Muscle layer of colon (tissue), 2 donors: ENCODE data around the gene PYGM.
A peak's percentile ranks its signal among the peaks of the same experiment; 100 is the strongest.

Source experiments
- H3K27ac ChIP-seq: one replicate; pipeline ENCODE4 v1.7.0; 2013; ENCODE audit warnings: low read depth, mild to moderate bottlenecking, low read length, moderate library complexity
- H3K27me3 ChIP-seq, 2 donors: one replicate each; pipeline ENCODE4 v1.7.0; 2013; ENCODE audit warnings: low read length in 2 of 2, mild to moderate bottlenecking in 2 of 2; ENCODE audit not compliant: insufficient read depth in 2 of 2, control insufficient read depth in 1 of 2
- H3K36me3 ChIP-seq: one replicate; pipeline ENCODE4 v1.7.0; 2013; ENCODE audit warnings: mild to moderate bottlenecking, low read length; ENCODE audit not compliant: insufficient read depth
- H3K4me1 ChIP-seq: one replicate; pipeline ENCODE4 v1.7.0; 2013; ENCODE audit warnings: mild to moderate bottlenecking, low read length; ENCODE audit not compliant: insufficient read depth
- H3K4me3 ChIP-seq, 2 donors: one replicate each; pipeline ENCODE4 v1.7.0; 2013; ENCODE audit warnings: low read length in 2 of 2, low read depth in 1 of 2, mild to moderate bottlenecking in 1 of 2, moderate library complexity in 1 of 2
- H3K9ac ChIP-seq: one replicate; pipeline ENCODE4 v1.7.0; 2013; ENCODE audit warnings: low read length
- H3K9me3 ChIP-seq: one replicate; pipeline ENCODE4 v1.7.0; 2013; ENCODE audit warnings: mild to moderate bottlenecking, low read length
- donor health status: abdominal sarcoma.
- donor health status: Adenocarcinoma of cecum.

PYGM gene

DNA sequence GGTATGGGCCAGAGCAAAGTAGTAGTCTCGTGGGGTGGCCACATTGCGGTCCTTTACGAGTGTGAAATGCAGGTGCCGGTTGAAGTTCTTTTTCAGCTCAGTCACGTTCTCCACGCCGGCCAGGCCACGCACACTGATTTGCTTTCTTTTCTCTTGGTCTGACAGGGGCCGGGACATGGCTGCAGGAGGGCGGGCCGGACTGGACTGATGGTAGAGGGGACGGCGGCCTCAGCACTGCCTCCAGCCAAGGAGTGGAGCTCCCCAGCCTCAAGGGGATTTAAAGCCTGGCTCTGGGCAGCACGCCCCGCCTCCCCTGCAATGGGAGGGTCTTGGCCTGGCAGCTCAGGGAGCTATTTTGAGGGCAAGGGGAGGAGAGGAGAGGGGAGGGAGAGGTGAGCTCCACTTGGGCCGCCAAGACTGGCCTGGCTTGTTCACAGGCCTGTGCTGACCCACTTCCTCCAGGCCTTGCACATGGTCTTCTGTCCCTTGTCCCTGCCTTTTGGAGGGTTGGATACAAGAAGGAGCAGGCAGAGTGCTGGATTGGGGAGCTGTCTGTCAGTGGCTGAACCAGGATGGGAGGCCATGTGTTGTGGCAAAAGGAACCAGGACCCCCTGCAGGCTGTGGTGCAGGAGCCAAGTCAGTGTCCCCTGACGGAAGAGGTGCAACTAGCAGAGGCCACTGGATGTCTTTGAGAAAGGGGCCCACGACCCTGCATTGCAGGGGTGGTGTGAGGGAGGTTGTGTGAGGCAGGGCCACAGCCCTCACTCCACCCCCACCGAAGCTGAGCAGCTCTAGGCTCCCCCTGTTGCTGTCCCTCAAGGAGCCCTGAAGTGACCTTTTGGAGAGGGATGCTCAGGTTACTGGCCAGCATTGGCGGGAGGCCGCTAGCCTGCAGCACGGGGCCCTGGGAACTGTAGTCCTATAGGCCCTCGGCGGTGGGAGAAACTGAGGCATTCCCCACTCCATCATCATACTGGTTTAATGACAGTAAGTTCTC, at the start of gene PYGM:
TSS of gene PYGM (minus strand) at position 253 of the 998 bp plus-strand sequence. CDS start at position 177, 76 bp downstream.
- H3K4me1 ChIP-seq = peaks cover 59% of the 10 kb centered on the region
- H3K9me3 ChIP-seq = no peaks in the 10 kb centered on the region
- peaks cover 31% of the 10 kb centered on the region for H3K36me3 ChIP-seq
- no peaks in the 10 kb centered on the region for H3K27me3 ChIP-seq
- peak within 1 kb of the TSS; percentile 56 for H3K9ac ChIP-seq
- peak within 1 kb of the TSS; percentile 44 to 64 for H3K4me3 ChIP-seq
- peak within 1 kb of the TSS; percentile 92 for H3K27ac ChIP-seq

DNA sequence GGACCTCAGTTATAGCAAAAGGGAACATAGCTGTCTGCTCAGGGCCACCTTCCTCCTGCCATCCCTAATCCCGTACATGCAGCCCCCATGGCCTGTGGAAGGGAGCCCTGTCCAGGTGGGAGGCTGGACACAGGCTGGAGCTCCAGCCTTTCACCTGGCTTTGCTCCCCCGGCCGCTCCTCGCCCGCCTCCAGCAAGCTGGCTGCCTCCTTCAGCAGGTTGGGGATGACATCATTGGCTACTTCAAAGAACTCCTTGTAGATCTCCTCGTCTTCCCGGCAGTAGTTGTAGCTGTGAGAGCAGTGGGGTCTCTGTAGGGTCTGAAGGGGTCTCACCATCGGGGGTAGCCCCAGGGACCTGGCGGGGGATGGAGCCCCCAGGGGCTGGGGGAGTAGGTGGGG, 45.7 kb upstream of the PYGM start:
- no peaks in the 10 kb centered on the region for H3K9me3 ChIP-seq
- peaks cover 28% of the 10 kb centered on the region for H3K4me1 ChIP-seq
- H3K4me3 ChIP-seq = no peak overlapping the region
- H3K27ac ChIP-seq = no peak overlapping the region
- H3K36me3 ChIP-seq = peaks cover 14% of the 10 kb centered on the region
- no peak overlapping the region for H3K9ac ChIP-seq
- no peaks in the 10 kb centered on the region for H3K27me3 ChIP-seq

DNA sequence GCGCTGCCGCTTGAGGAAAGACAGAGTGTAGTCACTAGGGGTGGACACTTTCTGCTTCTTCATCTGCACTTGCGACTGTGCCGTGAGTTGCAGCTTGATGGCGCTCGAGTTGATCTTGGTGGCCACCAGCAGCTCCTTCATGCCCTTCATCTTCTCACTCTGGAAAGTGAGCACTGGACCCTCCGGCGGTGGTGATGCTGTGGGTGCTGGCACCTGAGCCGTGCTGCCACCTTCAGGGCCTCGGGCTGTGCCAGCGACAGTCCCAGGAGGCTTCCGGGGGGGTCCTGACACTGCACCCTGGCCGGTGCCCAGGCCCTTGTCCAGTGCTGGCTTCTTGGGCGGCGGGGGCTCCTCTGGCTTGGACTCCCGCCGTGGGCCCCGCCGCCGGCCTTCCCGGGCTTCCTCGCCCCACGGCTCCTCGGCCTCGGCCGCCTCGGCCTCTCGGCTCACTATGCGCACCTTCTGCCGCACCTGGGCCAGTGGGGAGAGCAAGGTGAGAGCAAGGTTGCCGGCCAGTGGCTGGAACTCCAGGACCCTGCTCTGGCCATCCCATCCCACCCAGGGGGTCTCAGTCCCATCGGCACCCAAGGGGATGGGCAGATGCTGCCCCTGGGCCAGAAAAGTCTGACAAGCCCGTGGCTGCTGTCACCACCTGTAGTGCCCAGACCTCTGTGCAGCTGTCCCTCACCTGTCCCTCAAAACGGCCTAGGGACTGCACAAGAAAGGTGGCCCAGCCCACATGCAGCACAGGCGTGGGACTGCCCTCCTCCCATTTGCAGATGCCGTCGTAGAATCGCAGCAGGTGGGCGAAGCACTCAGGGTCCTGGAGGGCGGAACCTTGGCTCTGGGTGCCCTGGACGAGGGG, 44.8 kb upstream of the PYGM start:
- H3K9ac ChIP-seq = no peak overlapping the region
- no peaks in the 10 kb centered on the region for H3K9me3 ChIP-seq
- no peaks in the 10 kb centered on the region for H3K27me3 ChIP-seq
- no peak overlapping the region for H3K27ac ChIP-seq
- H3K4me3 ChIP-seq = peak overlapping the region in 1 of 2 donors; percentile 87
- H3K36me3 ChIP-seq = peaks cover 14% of the 10 kb centered on the region
- peaks cover 24% of the 10 kb centered on the region for H3K4me1 ChIP-seq

DNA sequence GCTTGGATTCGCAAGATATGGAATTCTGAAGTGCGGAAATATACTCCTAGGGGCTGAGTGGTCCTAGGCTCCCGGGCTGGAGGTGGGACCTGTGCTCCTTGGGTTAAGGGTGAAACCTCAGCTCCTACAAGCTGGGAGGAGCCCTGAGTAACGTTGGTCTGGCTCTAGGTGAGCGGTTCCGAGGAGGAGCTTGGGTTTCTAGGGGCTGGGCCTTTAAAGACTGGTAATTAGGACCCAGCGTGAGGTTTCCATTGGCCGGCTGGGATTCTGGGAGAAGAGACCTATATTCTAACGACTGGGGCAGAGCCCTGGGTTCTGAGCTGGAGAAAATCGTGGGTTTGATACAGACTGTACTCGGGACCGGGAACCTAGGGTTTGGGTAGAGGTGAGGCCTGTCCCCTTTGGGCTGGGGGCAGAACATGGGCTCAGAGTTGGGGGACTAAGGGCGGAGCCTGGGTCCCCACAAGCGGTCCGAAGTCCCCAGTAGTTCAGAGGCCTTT, 44.1 kb upstream of the PYGM start:
- H3K9ac ChIP-seq = peak overlapping the region; percentile 79
- no peaks in the 10 kb centered on the region for H3K27me3 ChIP-seq
- H3K4me1 ChIP-seq = peaks cover 20% of the 10 kb centered on the region
- H3K9me3 ChIP-seq = no peaks in the 10 kb centered on the region
- peak overlapping the region; percentile 87 for H3K4me3 ChIP-seq
- peak overlapping the region; percentile 94 for H3K27ac ChIP-seq
- H3K36me3 ChIP-seq = peaks cover 14% of the 10 kb centered on the region

- H3K36me3 ChIP-seq = peaks cover 14% of the 10 kb centered on the region
- H3K4me1 ChIP-seq = peaks cover 20% of the 10 kb centered on the region
These were observed 43.5 kb upstream of the PYGM start, which contains the start of gene MAP4K2 for GRCh38 chr11:64803158-64803845. Gene MAP4K2, minus strand, starts transcription at chr11:64803214. Its CDS starts 65 bp downstream, at chr11:64803149.

DNA sequence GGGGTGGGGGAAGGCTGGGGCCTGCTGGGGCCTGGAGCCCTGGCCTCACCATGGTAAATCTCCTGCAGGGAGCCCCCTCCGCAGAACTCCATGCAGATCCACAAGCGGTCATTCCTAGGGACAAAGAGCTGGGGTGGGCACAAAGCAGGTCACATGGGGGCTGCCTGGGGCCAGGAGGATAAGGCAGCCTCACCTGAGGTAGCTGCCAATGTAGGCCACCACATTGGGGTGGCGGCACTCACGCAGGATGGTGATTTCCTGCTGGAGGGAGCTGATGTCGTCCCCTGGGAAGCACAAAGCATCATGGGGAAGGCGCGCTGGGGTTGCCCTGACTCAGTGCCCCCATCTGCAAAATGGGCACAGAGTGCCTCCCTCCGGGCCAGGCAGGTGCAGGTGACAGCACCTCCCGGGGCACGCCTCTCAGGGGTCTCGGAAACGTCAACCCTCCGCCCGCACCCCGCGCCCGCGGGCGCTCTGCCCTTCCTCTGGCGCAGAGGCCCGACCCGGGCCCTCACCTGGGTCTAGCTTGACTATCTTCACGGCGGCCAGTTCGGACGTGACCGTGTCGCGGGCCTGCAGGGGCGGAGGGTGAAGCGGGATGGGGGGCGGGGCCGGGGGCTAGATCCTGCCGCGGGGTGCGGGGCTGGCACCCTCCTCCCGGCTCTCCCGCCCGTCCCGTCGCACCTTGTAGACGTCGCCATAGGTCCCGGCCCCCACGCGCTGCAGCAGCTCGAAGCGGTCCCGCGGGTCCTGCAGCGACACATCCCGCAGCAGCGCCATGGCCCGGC, 42.8 kb upstream of the PYGM start:
- Histone ChIP-seq H3K27ac (peak overlapping the region; percentile 57), H3K9me3 (no peaks in the 10 kb centered on the region), H3K27me3 (no peaks in the 10 kb centered on the region), H3K4me3 (peak overlapping the region; percentile 7 to 49), H3K9ac (no peak overlapping the region), H3K36me3 (peaks cover 14% of the 10 kb centered on the region), H3K4me1 (peaks cover 20% of the 10 kb centered on the region)

More at GRCh38 chr11:64803158-64803845, 43.5 kb upstream of the PYGM start, which contains the start of gene MAP4K2:
- peak within 1 kb of the TSS; percentile 79 for H3K9ac ChIP-seq
- peak within 1 kb of the TSS; percentile 94 for H3K27ac ChIP-seq
- H3K4me3 ChIP-seq = peak within 1 kb of the TSS; percentile 87
- no peaks in the 10 kb centered on the region for H3K27me3 ChIP-seq
- H3K9me3 ChIP-seq = no peaks in the 10 kb centered on the region

- H3K9ac ChIP-seq = no peak overlapping the region
- peak overlapping the region; percentile 57 for H3K27ac ChIP-seq
- H3K4me3 ChIP-seq = peak overlapping the region in 1 of 2 donors; percentile 7
- H3K4me1 ChIP-seq = peaks cover 20% of the 10 kb centered on the region
- H3K27me3 ChIP-seq = no peaks in the 10 kb centered on the region
- no peaks in the 10 kb centered on the region for H3K9me3 ChIP-seq
- peaks cover 11% of the 10 kb centered on the region for H3K36me3 ChIP-seq
These were observed 42.0 kb upstream of the PYGM start for GRCh38 chr11:64801561-64802369.

DNA sequence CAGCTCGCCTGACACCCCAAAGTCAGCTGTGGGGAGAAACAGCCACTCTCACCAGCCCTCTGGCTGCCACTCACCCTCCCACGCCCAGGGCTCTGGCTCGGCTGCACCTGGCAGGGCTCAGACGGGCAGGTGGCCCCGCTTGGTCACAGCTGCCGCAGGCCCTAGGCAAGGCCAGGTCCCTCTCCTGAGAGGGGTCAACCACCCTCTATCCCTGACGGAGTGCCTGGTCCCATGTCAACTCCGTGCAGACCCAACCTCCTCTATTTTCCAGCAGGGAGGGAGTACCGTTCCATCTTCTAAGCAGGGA, 41.3 kb upstream of the PYGM start:
- peak overlapping the region; percentile 3 for H3K27ac ChIP-seq
- no peak overlapping the region for H3K4me3 ChIP-seq
- H3K9me3 ChIP-seq = no peaks in the 10 kb centered on the region
- peaks cover 17% of the 10 kb centered on the region for H3K36me3 ChIP-seq
- no peak overlapping the region for H3K9ac ChIP-seq
- H3K4me1 ChIP-seq = peaks cover 20% of the 10 kb centered on the region
- no peaks in the 10 kb centered on the region for H3K27me3 ChIP-seq

DNA sequence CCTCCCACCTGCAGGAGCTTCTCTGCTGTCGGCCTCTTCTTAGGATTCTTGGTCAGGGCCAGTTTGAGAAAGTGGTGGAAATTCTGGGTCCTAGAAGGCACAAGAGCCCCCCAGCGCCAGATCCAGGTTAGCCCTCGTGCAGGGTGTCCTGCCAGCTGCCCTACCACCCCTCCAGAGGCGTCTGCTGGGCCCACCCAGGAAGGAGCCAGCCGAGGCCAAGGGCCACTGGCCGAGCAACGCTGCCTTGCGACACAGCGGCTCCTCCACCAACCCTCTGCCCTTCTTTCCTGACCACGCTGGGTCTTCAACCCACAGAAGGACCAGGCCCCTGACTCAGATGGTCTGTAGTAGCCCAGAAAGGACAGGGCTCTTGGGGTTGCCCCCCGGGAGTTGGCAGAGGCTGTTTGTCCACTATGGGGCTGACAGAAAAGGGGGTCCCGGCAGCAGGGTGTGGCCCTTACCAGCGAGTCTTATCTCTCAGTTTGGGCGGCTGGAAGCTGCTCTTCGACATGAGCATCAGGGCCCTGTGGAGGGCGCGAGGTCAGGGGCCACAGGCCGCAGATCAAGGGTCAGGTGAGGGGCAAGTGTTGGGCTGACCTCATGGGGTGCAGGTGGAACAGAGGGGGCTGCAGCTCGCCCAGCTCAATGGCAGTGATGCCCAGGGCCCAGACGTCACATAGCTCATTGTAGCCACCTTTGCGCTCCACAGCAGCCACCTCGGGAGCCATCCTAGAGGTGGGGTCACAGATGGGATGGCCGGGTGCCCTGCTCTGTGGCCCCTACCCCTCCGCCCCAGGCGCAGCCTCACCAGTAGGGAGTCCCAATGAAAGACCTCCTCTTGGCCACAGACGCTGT, 40.8 kb upstream of the PYGM start:
- Histone ChIP-seq H3K9me3 (no peaks in the 10 kb centered on the region), H3K36me3 (peaks cover 19% of the 10 kb centered on the region), H3K27ac (no peak overlapping the region), H3K4me3 (no peak overlapping the region), H3K9ac (no peak overlapping the region), H3K27me3 (no peaks in the 10 kb centered on the region), H3K4me1 (peaks cover 20% of the 10 kb centered on the region)
